DOHH2 (cell line): ENCODE data around the gene FBXO2.

ENCODE experiments used
- H3F3A ChIP-seq: fragments of 200-600 bp; sonication (generic), shearing (Covaris generic); 2 replicates; pipeline ENCODE4 v1.6.0; 2016; ENCODE audit warnings: antibody characterized with exemption, mild to moderate bottlenecking; ENCODE audit not compliant: control insufficient read depth, insufficient read depth
- H3K27ac ChIP-seq: fragments of 200-600 bp; sonication (generic); 2 replicates; pipeline ENCODE4 v1.5.1; 2014; ENCODE audit warnings: low read depth, mild to moderate bottlenecking, low read length, moderate library complexity
- H3K27me3 ChIP-seq: fragments of 200-600 bp; sonication (generic); 2 replicates; pipeline ENCODE4 v1.6.1; 2014; ENCODE audit warnings: mild to moderate bottlenecking, low read length, mixed read lengths; ENCODE audit not compliant: control insufficient read depth
- H3K36me3 ChIP-seq: fragments of 200-600 bp; sonication (generic); 2 replicates; pipeline ENCODE4 v1.6.1; 2014; ENCODE audit warnings: mild to moderate bottlenecking, low read length, moderate library complexity, mixed read lengths; ENCODE audit not compliant: control insufficient read depth
- H3K4me1 ChIP-seq: fragments of 200-600 bp; sonication (generic); 2 replicates; pipeline ENCODE4 v1.6.1; 2014; ENCODE audit warnings: mild to moderate bottlenecking, low read length, mixed read lengths; ENCODE audit not compliant: control insufficient read depth
- H3K4me2 ChIP-seq: fragments of 200-600 bp; sonication (generic); 2 replicates; pipeline ENCODE4 v1.6.0; 2014; ENCODE audit warnings: mild to moderate bottlenecking, low read length, moderate library complexity
- H3K4me3 ChIP-seq: fragments of 200-600 bp; sonication (generic); 2 replicates; pipeline ENCODE4 v1.5.1; 2014; ENCODE audit warnings: mild to moderate bottlenecking, low read length, mixed read lengths
- H3K79me2 ChIP-seq: fragments of 200-600 bp; sonication (generic); 2 replicates; pipeline ENCODE4 v1.6.1; 2014; ENCODE audit warnings: mild to moderate bottlenecking, low read length, mixed read lengths; ENCODE audit not compliant: control insufficient read depth
- H3K9me2 ChIP-seq: fragments of 200-600 bp; sonication (generic); replicated peaks from 2 replicates; pipeline ENCODE4 v1.6.1; 2014; ENCODE audit warnings: mild to moderate bottlenecking, low read length, mixed read lengths; ENCODE audit not compliant: control insufficient read depth
- H3K9me3 ChIP-seq: fragments of 200-600 bp; sonication (generic); 2 replicates; pipeline ENCODE4 v1.6.1; 2014; ENCODE audit warnings: antibody characterized with exemption, low read length, mixed read lengths; ENCODE audit not compliant: control insufficient read depth, insufficient read depth
- H4K20me1 ChIP-seq: fragments of 200-600 bp; sonication (generic); 2 replicates; pipeline ENCODE4 v1.6.0; 2014; ENCODE audit warnings: low read depth, mild to moderate bottlenecking, antibody characterized with exemption, low read length, moderate library complexity; ENCODE audit not compliant: control insufficient read depth, insufficient read depth
- CTCF ChIP-seq: fragments of 200-600 bp; sonication (generic); IDR thresholded peaks from one replicate; pipeline ENCODE4 v1.5.1; 2014; ENCODE audit warnings: antibody characterized with exemption, mild to moderate bottlenecking, low read depth, low read length; ENCODE audit not compliant: poor library complexity, severe bottlenecking
- EZH2phosphoT487 ChIP-seq: fragments of 200-600 bp; sonication (generic); IDR thresholded peaks from 2 replicates; pipeline ENCODE4 v1.6.1; 2017; ENCODE audit warnings: borderline replicate concordance, mild to moderate bottlenecking, antibody characterized with exemption, low read length, moderate library complexity, mixed read lengths

The FBXO2 gene

DNA sequence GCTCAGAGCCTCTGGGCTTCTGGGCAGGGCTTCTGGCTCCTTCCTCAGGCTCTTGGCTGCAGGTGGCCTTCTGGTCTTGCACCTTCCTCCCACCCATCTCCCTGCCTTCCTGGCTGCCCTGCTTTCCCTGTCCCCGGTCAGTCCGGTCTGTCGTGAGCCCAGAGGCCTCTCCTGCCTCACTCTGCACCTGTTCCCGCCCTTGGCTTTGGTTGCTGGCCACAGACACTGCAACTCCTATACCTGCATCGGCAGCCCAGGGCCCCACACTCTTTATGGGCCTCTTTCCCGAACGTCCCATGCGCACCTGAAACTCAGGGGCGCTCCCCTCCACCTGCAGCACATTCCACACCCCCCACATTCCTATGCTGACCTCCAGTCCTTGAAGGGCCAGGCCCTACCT, 7.9 kb downstream of the FBXO2 start:
- H3K4me2 ChIP-seq = no peak overlapping the region
- no peak overlapping the region for H3K4me3 ChIP-seq
- H3K36me3 ChIP-seq = no peaks in the 10 kb centered on the region
- H3K27me3 ChIP-seq = peaks cover 11% of the 10 kb centered on the region
- H3K9me2 ChIP-seq = no peaks in the 10 kb centered on the region
- no peak overlapping the region for H3K27ac ChIP-seq
- no peaks in the 10 kb centered on the region for H3K9me3 ChIP-seq
- H4K20me1 ChIP-seq = no peaks in the 10 kb centered on the region
- H3K4me1 ChIP-seq = peaks cover 11% of the 10 kb centered on the region
- no peak for TF ChIP-seq CTCF
- TF ChIP-seq EZH2phosphoT487 = no peak
- H3K79me2 ChIP-seq = no peaks in the 10 kb centered on the region
- H3F3A ChIP-seq = peaks cover 5% of the 10 kb centered on the region

- Histone ChIP-seq H3K27me3 (peaks cover 8% of the 10 kb centered on the region), H3K4me1 (peaks cover 12% of the 10 kb centered on the region), H4K20me1 (no peaks in the 10 kb centered on the region), H3K79me2 (no peaks in the 10 kb centered on the region), H3K4me2 (no peak overlapping the region), H3F3A (no peaks in the 10 kb centered on the region), H3K36me3 (no peaks in the 10 kb centered on the region), H3K4me3 (no peak overlapping the region), H3K9me2 (no peaks in the 10 kb centered on the region), H3K27ac (no peak overlapping the region), H3K9me3 (no peaks in the 10 kb centered on the region)
- TF ChIP-seq CTCF (peak; percentile 78), EZH2phosphoT487 (no peak)
These were observed 8.5 kb downstream of the FBXO2 start for GRCh38 chr1:11645670-11646265.

- Histone ChIP-seq H3K4me1 (peaks cover 11% of the 10 kb centered on the region), H3K4me2 (no peak overlapping the region)
These were observed 9.0 kb downstream of the FBXO2 start for GRCh38 chr1:11645270-11645669.

More at GRCh38 chr1:11645270-11645669, 9.0 kb downstream of the FBXO2 start:
- H3F3A ChIP-seq = no peaks in the 10 kb centered on the region
- H3K27ac ChIP-seq = no peak overlapping the region
- no peaks in the 10 kb centered on the region for H3K79me2 ChIP-seq
- no peaks in the 10 kb centered on the region for H3K9me2 ChIP-seq
- H3K9me3 ChIP-seq = no peaks in the 10 kb centered on the region
- H4K20me1 ChIP-seq = no peaks in the 10 kb centered on the region
- TF ChIP-seq CTCF (no peak), EZH2phosphoT487 (no peak)
- H3K36me3 ChIP-seq = no peaks in the 10 kb centered on the region
- H3K4me3 ChIP-seq = no peak overlapping the region
- peaks cover 5% of the 10 kb centered on the region for H3K27me3 ChIP-seq
